ENCODE results near the gene BACH2.

BACH2 gene

DNA sequence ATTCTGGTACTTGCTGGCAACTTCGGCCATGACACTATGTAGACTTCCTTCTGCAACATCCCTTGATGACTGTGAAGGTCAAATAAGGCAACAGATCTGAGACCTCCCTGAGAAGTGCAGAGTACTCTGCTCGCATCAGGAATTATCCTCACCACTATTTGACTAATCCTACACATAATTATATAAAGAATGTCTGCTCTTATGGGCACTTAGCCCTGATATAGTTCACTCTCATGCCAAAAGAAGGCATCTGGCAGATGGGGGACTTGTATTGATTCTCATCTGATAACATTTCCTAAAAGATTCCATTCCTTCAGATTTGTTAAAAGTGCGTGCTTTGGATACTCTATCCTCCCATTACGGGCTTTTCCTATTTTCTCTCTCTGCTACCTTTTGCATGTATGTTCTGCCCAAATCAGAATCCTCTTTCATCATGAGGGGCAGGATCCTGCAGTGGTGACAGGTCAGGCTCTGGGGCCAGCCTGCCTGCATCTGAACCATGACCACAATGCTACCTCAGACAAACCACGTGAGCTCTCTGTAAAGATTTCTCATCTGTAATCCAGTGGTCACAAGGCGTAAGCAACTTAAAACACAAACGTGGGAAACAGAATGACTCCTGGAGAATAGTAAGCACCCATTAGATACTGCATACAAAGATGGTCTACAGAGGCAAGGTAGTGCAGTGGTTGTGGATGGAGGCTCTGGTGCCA lies 268.4 kb downstream of the BACH2 start:
- DNase-seq (ENCODE audit: low read depth), result no peak

DNA sequence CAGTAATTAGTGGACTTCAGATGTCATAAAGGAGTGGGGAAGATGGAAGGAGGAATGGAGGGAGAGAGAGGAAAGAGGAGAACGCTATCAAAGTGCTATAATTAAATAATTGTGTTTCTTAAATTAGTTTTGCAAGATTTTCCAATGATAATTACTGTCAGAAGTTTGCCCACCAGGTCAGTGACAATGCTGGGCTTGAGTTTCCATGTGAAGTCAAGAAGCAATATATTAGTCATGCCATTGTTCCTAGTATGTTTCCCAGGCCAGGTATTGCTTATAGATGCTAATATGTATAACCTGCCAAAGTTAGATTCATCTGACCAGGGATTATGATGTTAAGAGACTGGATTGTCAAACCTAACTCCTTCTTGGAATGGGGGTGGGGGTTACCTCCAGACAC lies 270.4 kb downstream of the BACH2 start:
- DNase-seq (ENCODE audit: low read depth), result no peak

DNA sequence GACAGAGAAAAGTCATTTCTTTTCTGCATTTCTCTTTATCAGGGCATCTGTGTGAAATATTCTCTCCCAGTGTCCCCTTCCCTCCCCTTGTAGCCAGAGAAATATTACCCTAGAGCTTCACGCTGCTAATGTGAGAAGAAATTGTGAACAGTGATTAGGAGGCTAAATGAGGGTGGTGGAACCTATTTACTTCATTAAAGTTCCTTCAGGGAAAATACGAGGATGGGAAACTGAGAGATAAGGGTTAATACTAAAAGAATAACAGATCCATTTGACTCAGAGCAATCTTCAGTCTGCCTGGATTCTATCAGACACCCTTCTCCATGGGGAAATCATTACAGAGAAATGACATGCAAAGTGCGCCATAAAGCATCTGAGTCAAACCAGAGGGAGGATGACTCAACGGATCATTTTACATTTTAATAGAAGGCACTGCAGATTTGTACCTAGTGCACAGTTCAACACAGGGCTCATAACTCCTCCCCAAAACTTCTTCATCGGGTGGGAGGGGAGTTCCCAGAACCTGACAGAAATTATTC lies 271.1 kb downstream of the BACH2 start:
- DNase-seq (ENCODE audit: low read depth), result no peak

DNA sequence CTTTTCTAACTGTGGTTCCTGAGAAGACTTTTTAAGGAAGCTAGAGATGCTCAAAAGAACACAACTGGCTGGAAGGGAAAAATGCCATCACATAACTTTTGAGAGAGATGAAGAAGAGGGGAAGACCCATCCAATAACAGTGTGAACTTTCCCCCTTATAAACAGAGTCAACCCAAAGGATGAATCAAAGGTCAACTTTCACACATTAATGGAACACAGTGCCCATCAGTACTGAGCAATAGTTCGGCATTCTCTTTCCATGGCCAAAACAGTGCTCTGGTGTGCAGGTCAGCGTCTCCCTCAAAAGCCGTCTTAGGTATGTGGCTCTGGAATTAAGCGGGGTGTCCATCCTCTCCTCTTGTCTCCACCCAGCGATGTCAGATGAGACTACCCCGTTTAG lies 272.0 kb downstream of the BACH2 start:
- DNase-seq (ENCODE audit: low read depth), result no peak

DNA sequence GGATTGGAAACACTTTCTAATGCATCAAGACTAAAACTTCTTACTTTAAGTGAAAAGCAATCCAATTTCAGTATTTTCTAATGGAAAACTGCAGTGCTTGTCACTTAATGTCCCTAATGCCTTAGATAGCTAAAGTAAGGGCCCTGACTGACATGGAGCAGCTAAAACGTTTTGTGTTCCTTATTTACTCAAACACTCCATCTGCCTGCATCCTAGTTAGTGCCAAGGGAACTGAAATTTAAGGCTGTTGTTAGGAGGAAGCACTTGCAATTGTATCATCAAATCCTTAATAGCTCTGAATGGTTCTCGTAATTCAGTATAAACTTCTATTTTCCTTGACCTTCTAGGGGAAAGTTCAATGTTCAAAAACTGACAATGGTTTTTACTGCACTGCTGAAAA lies 274.9 kb downstream of the BACH2 start:
- DNase-seq (ENCODE audit: low read depth), result no peak

DNA sequence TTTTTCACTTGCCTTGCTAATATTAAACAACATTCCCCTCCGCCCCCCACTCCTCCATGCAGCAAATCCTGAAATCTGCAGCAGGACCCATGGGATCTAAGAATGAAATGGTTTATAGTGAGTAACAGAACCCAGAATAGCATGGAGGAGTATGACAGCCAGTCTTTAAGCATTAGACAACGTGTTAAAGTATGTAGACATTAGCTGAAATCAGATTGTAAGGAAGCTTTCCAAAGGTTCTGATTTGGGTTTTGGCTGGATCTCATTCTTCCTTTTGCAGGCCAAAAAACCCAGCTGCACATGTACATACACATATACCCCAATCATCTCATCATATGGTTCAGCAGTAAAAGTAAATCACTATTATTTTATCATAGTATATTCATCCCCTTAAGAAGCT lies 275.9 kb downstream of the BACH2 start:
- DNase-seq (ENCODE audit: low read depth), result no peak

DNA sequence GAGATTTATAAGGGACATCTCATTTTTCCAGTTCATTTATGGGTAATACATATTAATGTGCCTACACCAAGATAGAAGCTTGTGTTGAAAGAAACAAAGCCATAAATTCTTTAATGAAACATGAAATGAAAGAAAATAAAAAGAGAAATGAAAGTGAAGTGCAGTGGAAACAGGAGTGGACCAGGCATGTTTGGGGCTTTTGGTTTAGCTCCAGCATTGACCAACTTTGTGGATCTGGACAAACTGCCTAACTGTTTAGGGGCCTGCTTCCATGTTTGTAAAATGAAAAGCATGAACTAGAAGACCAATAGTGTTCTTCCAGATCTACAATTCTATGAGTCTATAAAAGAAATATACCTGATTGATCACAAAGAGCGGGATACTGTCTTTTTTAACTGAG lies 277.4 kb downstream of the BACH2 start:
- no peak for DNase-seq (ENCODE audit: low read depth)

DNA sequence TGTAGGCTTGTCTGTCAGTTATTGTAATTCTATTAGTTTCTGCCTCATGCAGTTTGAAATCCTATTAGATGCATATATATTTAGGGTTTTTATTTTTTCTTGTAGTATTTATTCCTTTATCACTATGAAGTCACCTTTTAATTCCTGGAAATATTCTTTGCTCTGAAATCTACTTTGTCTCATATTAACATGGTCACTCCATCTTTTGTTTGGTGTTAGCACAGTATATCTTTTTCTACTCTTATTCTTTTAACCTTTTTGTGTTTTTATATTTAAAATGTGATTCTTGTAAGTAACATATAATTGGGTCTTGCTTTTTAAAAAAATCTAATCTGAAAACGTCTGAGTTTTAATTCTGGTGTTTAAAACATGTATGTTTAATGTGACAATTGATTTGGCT lies 280.8 kb downstream of the BACH2 start:
- no peak for DNase-seq (ENCODE audit: low read depth)

DNA sequence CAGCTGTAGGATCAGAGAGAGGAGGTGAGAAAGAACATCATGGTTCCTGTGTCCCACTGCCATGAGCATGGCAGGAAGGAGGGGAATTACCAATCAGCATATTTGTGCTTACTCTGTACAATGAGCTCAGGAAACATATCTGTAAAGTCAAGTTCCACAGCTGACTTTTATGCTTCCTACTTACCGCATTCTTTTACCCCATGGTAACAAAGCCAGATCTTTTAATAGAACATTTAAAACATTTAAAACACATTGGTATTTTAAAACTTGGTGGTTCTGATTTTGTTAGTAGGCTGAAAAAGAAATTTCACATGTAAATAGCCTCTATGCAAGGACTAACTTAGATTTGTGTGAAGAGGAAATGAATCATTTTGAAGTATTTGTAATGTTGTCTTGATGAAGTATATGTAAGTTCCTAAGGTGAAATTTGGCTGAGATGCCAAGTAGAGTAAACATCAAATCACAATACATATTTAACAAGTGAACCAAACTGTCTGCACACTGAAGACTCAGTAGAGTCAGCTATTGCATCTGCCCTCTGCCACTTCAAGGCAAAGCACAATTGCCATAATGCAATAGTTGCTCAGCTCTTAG lies 287.6 kb downstream of the BACH2 start:
- no peak for DNase-seq (ENCODE audit: low read depth)

DNA sequence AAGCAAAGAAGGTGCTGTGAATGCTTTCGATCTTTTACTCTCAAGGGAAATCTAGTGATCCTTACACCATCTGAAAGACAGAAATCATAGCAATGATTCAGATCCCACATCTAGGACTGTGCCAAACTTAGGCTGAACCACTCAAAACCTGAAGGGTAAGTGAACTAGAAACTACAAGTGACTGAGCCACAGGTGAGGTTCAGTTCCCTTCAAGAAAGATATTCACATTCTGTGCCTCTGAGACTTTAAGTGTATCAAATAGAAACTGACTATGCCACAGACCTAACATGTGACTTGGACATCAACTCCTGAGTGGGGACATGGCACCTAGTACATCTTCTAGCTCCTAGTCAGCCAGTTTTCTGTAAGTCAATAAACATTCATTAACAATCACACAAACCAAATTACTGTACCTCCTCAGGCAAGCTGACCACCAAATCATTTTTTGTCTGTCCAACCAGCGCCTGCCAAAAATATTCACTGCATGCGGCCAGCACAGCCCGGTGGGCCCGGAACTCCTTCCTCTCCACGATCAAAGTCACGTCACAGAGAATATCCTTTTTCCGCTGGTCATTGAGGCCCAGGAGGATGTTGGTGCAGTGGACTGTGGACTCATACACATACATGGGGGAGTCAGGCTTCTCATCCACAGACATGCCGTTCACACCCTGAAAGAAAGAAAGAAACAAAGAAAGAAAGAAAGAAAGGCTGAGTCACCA lies 288.3 kb downstream of the BACH2 start:
- DNase-seq (ENCODE audit: low read depth), result no peak

DNA sequence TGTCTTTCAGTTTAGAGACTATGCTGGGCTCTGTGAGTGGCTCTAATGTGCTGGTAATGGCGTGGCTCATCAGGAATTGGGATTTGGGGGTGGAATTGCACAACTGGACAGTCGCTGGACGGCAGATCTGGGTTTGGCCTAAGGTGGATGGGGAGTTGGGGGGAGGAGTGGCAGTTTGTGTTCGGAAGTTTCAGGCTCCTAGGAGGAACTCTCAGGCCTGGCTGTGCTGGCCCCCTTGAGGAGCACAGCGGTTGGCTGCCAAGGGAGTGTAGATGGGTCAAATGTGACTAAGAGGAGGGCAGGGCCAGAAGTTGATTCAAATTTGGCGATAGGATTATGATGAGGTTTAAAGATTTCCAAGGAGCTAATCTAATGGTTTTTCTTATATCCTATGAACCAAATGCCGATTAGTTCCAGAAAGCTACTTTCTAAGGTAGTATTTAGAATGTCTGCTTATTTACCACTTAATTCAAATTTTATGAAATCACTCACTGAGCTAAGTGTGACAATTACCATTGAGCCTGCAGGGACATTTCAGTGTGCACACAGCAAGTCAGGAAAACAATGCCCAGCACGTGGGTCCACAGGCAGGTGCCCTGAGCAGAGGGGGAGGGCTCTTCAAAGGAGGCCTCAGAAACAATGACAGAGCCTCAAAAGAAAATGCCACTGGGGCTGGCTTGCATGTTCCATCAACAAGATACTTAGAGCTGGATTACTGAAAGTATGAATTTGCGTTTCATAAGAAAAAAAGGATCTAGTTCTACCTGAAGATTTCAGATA lies 291.4 kb downstream of the BACH2 start:
- DNase-seq (ENCODE audit: low read depth), result no peak

DNA sequence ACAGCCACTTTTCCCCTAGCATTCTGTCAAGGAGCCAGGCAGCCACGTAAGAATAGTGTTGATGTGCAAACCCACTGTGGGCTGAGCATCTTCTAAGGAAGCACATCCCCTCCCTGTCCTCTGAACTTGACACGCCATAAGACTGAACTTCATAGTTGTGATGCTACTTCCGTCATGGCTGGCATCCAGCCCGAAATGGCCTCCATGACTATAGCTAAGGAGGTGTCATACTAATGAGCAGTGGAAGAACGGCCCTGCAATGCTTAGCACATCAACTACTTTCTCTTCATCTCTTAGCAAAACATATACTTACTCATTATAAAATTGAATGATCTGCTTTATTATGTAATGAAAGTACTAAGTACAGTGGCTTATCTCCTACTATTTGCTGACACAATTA lies 292.1 kb downstream of the BACH2 start:
- no peak for DNase-seq (ENCODE audit: low read depth)

DNA sequence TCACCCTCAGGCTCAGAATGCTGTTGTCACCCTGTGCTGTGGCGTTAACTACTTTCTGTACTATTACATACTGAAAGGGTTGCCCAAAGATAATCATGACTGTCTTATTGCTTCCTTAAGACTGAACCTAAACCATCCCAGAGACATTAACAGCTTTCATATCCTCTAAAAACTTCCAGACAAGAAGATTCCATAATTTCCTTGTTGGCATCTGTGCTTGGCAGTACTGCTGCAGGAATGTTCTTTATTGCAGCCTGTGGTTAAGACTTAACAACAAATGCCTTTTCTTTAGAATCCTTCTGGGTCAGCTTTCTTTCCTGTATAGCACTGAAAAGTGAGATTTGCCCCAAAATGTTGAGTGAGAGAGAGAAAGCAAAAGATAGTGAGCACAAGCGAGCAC lies 292.7 kb downstream of the BACH2 start:
- no peak for DNase-seq (ENCODE audit: low read depth)

DNA sequence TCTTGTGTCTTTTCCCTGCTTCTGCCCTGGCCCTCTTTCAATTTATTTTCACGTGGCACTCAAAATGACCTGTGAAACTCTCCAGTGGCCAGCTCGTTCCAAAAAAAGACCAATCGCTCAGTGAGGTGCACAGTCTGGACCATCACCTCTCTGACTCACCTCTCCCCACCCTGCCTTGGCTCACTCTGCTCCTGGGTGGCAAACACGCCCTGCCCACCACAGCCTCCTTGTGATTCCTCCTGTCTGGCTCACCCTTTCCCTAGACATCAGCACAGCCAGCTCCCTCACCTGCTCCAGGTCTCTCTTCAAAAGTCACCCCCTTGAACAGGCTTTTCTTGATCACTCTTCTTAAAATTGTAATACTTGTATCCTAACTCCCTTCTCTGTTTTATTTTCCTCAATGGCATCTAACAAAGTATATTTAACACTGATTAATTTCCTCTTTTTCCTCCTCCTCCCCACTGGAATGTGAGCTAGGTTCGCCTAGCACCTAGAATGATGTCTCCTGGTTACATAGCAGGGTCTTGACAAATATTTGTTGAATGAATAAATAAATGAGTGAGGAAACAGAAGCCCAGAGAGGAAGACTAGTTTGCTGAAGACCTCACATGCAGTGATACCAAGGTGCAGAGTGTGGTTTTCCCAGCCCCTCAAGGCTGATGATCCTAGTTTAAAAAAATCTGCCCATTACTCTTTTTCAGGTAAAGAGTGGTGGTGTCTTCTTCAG lies 293.4 kb downstream of the BACH2 start:
- no peak for DNase-seq (ENCODE audit: low read depth)

DNA sequence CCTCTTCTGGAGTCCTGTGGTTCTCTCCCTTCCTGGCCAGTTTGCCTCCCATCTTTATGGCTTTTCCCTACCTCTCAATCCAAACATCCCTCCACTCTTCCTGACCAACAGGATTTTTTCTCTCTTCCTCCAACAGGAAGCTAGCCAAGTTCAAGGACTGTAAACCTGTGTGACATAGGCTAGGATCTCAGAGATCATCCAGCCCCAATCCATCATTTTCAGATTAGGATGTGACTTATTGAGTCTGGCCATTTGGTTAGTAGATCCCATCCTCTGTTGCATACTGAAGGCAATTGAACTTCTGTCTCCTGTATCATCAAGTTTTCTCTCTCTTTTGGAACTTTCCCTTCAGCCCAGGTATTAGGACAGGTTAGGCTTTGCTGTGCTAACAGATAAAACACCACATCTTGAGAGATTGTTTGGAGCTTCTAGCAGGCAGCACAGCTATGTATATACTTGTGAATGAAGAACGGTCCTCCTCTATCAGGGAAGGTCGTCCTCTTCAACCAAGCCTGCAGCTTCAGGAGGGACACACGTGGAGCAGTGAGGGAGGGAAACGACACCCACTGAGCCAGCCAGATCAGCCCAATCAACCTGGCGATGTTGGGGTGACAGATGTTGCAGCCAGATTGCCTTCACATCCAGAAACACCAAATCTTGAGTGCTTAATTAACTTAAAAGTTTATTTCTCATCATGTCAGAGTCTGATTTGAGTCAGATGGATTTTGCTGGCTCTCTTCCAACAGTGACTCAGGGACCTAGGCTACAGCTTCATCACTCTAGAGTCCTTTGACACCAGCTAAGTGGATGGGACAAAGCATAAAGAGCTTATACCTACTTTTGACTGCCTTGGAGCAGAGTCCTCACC lies 295.5 kb downstream of the BACH2 start:
- DNase-seq (ENCODE audit: low read depth), result no peak

DNA sequence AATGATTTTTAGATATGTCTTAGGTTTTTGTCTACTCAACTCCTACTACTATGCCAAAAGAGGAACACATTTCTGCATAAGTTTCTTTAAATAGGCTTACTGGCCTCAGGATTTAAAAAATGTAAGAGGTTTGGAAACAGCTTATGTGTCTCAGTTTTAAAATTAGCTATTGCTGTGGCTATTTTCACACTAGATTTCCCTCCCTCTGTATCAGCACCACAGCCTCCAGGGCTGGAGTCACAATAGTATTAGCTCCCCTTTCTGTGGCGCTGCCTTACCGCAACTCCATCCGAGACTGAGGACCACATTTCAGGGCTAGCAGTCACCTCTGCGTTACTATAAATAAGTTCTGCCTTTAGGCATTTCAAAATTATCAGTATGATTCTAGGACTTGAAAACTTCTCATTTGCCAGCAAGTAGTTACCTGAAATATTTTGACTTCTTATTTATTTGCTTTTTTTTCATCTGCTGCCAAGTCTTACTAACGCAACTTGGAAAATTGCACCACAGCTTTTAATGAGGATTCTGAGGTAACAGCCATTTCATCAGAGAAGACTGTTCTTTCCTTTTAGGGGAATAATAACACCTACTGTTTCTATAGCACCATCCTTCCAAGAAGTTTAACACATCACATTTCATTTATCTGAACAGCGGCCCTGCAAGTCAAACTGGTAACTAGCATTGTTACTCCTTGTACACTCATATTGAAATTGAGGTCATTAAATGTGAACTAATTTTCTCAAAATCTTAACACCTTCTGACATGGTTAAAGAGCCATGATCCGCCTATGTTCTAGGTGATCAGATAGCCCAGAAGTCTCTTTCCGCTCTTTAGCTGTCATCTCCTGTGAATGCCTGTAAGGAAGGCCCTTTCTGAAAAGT lies 296.5 kb downstream of the BACH2 start:
- no peak for DNase-seq (ENCODE audit: low read depth)

DNA sequence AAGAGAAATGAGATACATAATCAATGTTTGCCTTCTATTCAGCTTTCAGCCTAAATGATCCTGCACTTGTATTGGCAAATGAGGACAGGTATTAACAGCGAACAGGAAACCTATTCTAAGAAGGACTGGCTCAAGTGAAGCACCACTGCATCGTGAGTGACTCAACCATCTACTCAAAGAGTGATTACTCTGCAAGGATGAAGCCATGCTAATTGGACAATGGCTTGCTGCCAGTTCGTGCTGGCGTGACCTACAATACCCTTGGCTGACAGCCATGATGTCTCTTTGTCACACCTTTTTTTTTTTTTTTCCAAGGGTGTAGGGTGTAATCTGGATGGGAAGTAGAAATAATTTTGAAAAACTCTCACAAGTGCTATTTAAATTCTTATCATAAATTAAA lies 297.5 kb downstream of the BACH2 start:
- DNase-seq (ENCODE audit: low read depth), result no peak

DNA sequence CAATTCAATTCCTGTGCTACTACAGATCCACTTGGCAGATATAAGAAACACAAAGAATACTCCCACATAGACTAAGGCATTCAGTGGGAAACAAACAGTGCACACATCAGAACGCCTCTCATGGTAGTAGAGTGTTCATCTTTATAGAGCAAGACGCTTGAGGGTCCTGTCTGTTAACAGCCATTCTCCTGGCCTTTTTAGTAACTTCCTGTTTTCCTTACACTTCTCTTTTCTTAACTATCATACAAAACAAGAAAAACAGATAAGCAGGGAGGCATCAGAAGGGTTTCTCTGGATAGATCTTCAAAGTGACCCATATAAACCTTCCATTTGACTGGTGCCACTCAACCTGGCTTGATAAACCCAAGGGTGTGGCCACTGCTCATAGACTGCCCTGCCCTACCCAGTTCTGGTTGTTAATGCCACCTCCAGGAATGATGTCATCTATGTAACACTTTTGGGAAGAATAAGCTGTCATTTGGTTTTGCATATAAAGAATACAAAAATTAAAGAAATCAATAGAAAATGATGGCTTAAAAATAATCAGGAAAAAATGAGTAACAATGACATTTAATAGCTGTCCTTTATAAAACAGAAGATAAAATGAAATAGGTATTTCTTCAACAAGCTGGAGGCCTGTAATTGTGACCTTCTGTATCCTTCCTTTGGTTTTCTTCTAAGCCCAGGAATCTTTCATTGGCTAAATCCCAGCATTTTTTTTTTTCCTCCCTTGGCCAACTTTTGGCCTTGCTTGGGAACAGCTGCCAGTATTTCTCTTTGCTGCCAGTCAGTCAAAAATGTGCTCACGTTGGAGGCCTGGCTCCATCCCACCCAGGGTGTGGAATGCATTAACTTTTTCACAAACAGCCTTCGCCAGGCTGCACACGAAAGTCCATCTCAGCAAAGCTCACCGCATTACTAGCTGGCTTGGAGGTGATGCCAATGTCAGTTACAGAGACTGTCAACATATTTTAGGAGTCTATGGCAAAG lies 298.9 kb downstream of the BACH2 start:
- no peak for DNase-seq (ENCODE audit: low read depth)

DNA sequence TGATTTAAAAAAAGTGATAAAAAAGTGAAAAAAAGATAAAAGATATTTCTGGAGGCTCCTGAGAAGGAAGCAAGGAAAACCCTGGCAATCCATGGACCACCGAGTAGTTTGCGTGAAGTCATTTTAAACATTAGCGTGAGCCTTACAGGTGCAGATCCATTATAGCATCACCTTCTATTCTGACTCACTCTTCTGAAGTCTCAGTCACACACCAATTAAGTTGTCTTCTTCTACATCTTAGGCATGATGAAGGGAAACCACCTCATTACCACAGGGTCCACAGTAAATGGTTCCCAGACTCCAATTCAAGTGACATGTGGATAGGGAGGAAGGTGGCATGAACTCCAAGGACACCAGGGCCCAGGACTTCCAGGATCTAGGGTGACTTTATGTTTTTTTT lies 303.2 kb downstream of the BACH2 start:
- no peak for DNase-seq (ENCODE audit: low read depth)
